Kidney capillary endothelial cell (primary cell): ENCODE measurements around the gene CHERP.
A peak's percentile ranks its signal among the peaks of the same experiment; 100 is the strongest.

Experiments
- DNase-seq: peaks from one replicate; pipeline ENCODE4 v3.0.0-alpha.2; 2018; ENCODE audit warnings: low spot score

Gene CHERP, protein sequence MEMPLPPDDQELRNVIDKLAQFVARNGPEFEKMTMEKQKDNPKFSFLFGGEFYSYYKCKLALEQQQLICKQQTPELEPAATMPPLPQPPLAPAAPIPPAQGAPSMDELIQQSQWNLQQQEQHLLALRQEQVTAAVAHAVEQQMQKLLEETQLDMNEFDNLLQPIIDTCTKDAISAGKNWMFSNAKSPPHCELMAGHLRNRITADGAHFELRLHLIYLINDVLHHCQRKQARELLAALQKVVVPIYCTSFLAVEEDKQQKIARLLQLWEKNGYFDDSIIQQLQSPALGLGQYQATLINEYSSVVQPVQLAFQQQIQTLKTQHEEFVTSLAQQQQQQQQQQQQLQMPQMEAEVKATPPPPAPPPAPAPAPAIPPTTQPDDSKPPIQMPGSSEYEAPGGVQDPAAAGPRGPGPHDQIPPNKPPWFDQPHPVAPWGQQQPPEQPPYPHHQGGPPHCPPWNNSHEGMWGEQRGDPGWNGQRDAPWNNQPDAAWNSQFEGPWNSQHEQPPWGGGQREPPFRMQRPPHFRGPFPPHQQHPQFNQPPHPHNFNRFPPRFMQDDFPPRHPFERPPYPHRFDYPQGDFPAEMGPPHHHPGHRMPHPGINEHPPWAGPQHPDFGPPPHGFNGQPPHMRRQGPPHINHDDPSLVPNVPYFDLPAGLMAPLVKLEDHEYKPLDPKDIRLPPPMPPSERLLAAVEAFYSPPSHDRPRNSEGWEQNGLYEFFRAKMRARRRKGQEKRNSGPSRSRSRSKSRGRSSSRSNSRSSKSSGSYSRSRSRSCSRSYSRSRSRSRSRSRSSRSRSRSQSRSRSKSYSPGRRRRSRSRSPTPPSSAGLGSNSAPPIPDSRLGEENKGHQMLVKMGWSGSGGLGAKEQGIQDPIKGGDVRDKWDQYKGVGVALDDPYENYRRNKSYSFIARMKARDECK

DNA sequence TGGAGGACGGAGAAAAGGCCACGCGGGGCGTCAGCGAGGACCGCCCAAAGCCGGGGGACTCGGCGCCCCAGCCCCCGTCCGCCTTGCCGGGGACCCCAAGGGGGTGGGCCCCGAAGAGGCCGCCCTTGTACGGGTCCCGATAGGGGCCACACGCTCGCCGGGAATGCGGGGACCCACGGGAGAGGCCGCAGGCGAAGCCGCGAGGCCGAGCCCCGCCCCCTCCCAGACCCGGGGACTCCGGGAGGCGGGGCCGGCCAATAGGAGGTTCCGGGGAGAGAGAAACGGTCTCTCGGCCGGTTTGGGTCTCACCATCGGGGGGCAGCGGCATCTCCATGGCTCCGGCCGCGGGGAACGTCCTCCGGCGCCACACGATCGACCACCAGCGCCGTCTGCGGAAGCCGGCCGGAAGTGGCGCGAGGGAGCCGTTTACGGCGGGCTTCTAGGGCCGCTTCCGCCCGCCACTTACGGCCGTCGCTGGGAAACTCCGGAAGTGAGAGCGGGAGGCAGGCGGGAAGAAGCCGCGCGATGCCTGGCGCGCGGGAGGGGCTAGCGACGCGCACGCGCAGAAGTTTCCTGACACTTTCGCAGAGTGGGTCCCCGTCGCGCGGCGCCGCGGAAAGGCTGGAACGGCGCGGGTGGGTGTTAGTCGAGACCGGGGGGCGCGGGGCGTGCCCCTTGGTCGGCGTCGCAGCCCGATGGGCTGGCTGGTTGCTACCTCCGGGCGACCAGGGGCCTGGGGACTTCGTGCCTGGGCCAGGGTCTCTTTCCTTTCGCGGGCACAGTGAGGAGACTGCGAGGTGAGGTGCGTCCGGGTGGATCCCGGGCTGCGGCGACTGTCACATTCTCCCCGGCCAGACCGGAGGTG is at the start of gene CHERP:
Gene CHERP (minus strand): TSS at position 393 of the 865 bp plus-strand sequence. CDS start 59 bp downstream, at position 334.
- peak; percentile 91 for DNase-seq

DNA sequence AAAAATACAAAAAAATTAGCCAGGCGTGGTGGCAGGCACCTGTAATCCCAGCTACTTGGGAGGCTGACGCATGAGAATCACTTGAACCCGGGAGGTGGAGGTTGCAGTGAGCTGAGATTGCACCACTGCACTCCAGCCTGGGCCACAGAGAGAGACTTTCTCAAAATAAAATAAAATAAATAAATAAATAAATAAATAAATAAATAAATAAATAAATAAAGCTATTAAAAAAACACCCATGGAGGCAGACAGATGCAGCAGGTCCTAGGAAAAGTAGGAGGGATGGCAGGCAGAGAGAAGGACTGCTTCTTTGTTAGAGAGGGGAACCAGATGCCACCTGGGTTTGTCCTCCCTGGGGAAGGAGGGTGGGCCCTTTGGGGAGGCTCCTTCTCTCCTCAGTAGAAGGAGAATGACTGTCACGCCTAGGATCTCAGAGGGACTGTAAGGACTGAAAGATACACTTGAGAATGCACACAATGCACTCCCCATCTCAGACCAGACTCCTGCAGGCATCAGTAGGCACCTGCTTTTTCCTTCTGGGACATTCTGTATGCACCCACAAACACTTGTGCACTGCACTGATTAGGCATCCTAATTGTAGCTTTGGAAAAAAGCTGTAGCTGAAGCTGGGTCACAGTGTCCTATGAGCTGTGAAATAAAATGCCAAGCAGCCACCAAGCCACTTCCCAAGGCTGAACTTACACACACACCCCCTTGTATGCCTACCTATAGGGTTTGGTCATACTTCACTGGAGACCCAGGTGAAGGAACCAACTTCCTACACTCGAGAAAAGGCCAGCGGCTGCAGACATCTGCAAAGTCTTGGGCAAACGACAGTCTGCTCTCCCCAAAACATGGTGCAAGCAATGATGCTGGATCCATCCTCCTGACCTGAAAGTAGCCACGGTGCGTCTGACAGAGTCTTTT is 48.9 kb upstream of the CHERP start:
- no peak for DNase-seq

DNA sequence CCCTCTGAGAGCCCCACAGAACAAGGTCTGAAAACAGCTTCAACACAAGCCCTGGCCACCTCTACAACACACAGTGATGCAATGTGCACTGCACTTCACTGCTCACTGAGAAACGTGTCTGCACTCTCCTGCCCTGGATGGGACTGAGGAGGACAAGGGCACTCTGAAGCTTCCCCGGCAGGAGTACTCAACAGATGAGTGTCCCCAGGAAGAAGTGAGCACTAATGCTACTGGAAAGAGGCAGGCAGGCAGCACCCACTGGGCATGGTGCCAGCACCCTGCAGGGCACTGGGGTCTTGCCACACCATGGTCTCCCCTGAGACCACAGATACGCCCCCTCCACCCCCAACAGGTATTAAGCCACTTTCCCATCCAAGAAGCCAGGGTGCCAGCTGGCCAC is 47.7 kb upstream of the CHERP start:
- no peak for DNase-seq

DNA sequence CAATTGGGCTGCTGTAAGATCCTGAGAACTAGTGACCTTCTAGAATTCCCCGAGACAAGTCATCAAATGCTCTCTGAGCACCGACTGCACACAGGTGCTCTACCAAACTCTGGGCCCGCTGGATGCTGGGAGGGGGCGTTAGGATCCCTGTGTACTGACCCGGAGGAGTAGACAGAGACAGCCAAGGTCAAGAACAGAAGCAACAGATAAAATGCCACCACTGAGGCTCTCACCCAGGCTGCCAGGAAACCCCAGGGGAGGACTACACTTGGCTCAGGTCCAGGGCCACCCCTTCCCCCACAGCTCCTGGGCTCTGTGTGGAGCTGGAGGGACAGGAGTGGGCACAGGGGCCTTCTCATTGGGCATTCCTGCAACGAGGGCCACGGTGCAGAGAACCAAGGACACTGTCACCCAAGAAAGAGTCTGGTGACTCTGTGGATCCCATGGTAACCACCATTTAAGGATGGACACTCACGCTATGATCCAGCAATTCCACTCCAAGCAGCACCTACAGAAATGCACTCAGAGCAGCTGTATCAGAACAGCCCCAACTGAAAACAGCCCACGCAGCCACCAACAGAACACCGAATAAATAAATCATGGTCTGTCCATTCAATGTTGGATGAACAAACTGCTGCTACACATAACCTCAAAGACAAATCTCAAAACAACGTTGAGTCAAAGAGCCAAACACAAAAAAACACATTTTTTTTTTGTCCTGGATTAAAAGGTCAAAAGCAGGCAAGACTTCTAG is 46.8 kb upstream of the CHERP start:
- no peak for DNase-seq

DNA sequence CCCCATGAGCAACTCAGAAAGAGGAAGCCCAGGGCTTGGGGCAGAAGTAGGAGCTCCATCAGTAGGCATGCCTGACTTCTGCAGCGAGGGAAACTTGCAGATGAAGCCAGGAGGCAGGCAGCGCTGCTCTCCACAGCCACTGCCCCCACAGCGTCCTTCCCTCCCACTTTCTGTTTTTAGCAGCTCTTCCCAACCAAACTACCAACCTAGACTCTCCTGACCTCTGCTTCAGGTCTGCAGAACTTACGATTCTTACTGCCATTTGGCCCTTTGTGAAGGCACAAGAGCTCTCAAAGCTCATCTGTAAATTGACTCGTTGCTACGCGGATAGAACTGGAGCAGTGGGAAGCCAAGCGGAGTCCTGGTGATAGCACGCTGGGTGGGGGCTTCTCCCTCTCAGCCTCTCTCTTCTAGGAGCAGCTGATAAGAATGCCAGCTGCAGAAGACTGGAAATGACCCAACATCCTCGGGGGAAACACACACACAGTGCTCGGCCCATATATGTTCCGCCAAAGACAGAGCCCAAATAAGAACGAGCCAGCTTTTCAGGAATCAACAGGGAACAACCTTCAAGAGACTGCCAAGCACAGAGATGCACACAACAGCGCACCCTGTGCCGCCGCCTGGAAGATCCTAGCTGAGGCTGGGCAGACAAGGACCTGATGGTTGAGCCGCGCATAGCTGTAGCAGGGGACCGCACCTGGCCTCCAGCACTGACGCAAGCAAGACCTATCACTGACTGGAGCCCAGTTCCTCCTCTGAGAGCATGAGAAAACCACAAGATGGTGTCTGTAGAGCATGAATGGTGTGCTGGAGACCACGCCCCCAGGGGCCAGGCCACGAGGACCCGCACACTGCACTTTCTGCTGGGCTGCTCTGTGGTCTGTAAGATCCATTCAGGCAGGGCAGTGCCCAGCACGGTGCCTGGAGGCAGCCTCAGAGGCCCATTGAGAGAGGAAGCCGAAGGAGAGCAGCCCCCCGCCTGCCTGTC is 45.9 kb upstream of the CHERP start:
- no peak for DNase-seq

DNA sequence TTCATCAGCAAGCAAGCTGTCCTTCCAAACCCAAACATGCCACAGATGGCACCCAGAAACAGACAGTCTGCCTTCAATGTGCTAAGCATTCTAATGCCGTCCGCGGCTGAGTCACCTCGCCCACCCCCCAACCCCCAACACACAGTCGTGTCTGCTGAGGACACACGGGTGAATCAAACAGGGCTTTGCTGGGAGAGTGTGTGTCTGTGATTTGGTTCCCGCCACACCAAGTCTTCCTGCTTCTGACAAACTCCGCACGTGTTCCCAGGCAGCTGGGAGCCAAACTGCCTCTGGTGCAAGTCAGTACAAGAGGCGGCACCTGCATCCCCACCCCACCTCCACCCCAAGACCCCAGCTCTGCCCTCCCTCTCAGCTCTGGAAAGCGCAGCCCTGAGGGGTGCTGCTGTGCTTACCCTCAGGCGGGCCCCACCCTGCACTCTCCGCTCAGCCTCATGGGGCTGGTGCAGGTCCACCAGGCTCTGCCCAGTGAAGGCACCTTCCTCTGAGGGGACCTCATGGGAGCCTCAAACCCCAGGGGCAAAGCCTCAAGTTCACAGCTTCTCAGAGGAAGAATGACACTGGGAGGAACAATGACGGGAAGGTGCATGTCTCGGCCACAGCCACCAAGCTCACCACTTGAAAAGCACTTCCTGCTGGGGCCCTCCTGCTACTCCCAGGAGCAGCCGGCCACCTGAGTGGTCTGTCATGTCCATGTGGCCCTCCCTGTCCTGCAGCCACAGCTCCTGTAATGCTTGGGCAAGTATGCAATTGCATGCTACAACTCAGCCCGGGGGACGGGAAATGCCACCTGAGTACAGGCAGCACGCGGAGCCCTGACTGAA is 45.0 kb upstream of the CHERP start:
- peak; percentile 29 for DNase-seq

DNA sequence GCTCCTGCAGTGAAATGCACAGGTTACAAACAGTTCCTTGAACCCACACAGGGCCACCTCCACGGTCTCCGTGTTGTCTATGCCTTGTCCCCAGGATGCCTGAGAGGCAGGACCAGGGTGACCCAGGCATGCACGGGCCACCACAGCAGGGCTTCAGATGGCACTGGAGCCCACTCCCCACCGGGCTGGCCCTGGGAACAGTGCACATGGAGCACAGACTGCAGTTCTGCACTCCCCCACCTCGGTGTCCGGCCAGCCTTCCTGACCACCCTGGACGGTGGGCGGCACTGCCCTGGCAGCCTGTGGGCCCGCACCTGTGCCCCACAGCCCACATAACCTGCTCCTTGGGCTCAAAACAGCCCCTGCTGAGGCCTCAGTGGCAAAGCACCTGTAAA is 44.2 kb upstream of the CHERP start:
- DNase-seq: no peak

DNA sequence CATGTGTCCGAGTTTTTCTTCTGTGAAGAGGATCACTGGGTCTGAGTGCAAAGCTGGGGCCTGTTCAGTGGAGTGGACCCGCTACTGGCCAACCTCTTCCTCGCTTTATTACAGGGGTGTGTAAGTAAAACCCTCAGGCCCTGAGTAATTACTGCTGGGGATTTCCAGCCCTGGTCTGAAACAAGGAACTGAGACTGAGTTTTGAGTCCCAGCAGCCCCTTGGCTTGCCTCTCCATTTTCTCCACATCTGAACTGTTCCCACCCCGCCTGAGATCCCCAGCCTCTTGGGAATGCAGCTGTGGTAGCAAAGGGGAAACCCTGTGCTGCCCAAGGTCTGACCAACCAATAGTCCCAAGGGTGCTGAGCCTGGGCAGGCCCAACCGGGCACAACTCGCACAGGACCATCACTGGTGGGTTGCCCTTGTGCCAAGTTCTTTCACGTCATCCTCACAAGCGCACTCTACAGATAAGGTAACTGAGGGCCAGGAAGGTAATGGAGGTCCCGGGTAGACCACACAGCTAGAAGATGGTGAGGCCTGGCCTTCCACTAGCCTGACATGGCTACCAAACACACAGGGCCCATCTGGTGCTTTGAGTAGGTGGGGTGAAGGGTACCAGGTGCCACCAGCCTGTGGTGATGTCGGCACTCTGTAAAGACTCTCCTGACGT is 43.7 kb upstream of the CHERP start:
- DNase-seq: no peak

DNA sequence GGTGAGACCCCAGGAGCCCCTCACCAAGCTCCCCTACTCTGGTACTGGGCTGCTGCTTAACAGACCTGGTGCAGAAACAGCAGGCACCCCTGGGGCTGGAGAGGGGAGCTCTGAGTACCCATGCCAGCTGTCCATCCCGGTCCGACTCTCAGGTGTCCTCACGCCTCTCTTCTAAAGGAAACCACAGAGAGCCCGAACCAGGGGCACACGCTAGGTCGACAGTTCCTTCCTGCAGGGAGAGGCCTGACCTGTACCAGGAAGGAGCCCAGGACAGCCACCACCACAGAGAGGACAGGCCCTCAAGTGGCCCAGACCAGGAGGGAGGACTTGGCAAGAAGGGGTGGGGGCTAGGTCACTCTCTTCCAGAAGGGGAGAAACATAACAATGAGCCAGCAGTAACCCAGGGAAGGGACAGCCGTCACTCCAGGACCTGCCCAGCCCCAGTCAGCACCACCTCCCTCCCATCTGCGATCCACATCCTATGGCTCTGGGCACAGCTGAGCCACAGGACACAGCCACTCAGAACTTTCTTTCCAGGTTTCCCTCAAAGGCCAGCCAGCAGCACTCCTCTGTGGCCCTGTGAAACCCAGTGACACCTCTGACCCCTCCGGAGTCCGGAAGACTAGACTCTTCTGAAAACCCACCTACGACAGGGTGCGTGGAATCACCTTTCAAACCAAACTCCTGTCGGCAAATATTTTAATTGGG is 43.0 kb upstream of the CHERP start:
- no peak for DNase-seq

DNA sequence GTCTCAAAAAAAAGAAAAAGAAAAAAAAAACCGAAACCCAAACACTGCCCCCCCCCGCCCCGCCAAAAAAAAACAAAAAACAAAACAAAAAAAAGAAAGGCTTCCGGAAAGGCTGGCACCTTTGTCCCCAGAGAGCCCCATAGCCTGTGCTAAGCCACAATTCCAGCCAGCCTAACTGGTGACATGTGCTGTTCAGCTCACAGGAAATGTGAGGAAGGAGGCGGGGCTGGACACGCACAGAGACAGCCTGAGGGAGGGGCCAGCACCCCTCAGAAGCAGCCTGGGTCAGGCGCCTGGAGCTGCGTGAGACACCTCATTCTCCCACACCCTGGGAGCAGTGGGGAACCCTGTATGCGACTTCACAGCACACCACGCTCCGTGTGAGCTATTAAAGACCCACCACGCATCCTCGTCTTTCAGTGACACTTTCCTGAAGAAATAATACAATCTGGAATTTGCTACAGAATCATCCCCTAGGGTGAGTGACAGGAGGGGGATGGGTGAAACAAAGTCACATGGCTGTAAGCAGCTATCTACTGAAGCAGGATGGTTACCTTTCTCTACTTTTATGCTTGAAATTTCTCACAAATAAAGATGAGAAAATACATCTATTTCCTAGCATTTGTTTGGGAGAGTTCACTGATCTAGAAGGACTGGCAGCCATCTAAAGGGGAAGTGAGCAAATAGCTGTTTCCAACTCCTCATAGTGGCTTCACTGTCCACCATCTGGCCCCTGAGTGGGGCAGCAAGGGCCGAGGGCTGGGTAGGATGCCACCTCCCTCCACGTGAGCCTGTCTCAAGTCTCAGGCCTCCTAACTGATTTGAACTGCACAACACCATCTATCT is 42.2 kb upstream of the CHERP start:
- peak; percentile 81 for DNase-seq

DNA sequence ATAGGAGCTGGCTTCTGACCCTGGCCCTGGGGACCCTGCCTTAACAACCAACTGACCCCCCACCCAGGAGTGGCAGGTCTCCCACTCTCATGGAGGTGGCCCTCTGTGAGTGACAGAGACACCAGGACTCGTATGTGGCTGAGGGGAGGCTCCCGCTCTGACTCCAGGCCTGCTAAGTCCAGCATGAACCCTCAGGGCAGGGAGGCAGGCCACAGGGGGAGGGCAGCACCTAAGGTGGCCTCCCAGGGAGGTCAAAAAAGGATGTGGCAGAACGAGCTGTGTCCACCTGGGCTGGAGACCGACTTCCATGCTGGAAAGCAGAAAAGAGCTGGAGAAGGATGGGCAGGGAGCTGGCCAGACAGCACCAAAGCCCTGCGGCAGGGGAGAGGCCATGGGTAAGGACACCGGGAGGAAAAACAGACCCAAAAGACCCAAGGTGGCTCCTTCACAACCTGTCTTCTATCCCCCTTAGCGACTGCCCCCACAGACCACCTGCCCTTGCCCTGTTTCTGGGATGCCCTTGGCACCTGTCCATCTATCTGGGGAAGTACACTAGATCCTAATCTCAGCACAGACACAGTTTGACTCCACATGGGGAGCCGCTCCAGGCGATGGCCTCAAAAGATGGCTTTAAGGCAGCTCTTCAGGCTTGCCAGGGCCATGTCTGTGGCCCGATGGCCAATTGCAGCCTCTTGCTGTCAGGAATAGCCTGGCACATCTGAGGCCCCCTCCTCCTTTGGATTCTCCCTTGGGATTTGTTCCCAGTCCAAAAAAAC is 40.4 kb upstream of the CHERP start:
- no peak for DNase-seq

DNA sequence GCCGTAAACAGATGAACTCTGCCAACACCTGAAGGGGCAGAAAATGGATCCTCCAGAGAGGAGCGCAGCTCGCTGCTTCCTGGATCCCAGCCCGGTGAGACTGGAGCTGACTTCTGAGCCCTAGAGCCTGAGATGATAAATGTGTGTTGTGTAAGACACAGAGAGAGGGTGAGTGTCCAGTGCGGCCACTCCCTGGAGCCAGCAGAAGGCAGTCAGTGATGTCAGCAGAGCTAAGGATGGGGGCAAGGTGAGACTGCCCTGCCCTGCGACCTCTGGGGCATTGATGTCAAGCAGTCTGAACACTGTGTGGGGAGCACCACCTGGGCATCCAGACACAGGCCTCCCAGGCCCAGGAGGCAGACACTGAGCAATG is 39.7 kb upstream of the CHERP start:
- DNase-seq: no peak

DNA sequence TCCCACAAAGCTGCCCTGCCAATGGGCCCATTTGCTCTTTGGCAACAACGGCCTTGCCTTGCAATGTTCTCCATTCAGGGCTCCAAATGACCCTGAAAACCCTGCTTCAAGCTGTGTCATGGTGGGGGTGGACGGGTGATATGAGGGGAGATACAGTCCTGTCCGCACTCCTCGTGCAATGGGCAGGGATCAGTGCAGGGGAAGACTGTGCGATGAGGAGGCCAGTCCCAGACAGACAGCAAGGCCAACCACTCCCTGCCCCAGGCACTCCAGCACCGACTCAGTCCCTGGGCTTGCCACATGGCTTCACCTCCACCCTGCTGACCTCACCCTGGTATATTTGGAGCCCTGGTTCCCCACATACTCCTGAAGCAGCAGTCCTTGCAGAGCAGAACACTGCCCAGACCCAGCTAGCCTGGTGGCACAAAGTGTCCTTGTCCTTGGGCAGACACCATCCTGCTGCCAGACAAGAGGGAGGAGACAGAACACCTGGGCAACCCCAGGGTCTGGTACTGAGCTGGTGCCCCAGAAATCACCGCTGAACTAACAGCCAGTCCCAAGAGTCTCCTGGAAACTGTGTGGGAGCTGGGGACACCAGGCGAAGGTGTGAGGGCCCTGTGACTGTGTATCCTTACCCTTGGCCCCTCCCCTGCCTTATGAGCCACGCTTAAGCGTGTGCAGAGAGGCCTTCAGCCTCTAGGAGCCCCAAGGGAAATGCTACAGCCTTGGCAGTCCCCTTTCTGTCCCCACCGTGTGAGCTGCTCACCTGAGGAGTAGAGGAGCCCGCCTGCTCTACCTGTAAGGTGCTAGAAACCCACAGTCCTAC is 39.1 kb upstream of the CHERP start:
- DNase-seq: no peak

DNA sequence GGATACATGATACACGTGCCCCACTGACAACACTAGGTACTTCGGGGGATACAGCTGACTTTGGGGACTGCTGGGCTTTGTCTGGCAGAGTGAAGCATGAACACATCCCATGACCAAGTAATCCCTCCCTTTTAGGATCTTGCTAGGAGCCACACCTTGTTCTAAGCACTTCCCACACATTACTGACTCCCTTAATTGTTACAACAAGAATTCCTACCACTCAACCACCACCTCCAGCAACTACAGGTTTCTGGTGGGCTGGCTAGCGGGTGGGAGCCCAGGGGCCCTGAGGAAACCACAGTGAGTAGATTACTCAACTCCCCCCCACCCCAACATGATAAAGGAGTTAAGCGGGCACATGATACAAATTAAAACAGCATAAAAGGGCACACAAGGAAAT is 37.1 kb upstream of the CHERP start:
- no peak for DNase-seq
